Loucy (cell line): ENCODE results near the gene WNT2B.

ENCODE experiments used
- EZH2phosphoT487 ChIP-seq: fragments of 200-600 bp; IDR thresholded peaks from 2 replicates; pipeline ENCODE4 v1.6.1; 2018; ENCODE audit warnings: antibody characterized with exemption, mild to moderate bottlenecking, moderate library complexity, borderline replicate concordance
- TF ChIP-seq, protein P1 (sequence below): fragments of 200-600 bp; sonication (generic); conservative IDR thresholded peaks from 2 replicates; pipeline ENCODE4 v1.5.1; 2014; ENCODE audit warnings: mild to moderate bottlenecking, antibody characterized with exemption, low read length

DNA sequence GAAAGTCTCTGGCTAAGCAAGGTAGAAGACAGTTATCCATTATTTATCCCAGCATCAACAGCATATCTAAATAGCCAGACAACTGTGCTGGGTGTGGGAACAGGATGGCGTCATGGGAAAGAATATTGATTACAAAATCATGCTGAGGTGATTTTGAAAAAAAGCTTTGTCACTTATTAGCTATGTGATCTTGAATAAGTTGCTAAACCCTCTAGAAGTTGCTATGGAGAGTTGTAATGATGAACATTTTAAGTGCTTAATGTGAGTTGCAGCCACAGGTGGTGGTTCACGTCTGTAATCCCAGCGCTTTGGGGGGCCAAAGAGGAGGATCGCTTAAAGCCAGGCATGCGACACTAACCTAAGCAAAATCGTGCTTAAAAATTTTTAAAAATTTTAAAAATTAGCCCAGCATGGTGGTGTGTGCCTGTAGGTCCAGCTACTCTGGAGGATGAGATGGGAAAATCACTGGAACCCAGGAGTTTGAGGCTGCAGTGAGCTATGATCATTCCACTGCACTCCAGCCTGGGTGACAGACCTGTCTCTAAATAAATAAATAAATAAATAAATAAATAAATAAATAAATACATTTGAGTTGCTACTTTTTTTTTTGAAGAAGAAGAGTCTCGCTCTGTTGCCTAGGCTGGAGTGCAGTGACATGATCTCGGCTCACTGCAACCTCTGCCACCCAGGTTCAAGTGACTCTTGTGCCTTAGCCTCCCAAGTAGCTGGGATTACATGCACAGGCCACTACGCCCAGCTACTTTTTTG is 33.6 kb downstream of the WNT2B start:
- TF ChIP-seq, protein P1, sequence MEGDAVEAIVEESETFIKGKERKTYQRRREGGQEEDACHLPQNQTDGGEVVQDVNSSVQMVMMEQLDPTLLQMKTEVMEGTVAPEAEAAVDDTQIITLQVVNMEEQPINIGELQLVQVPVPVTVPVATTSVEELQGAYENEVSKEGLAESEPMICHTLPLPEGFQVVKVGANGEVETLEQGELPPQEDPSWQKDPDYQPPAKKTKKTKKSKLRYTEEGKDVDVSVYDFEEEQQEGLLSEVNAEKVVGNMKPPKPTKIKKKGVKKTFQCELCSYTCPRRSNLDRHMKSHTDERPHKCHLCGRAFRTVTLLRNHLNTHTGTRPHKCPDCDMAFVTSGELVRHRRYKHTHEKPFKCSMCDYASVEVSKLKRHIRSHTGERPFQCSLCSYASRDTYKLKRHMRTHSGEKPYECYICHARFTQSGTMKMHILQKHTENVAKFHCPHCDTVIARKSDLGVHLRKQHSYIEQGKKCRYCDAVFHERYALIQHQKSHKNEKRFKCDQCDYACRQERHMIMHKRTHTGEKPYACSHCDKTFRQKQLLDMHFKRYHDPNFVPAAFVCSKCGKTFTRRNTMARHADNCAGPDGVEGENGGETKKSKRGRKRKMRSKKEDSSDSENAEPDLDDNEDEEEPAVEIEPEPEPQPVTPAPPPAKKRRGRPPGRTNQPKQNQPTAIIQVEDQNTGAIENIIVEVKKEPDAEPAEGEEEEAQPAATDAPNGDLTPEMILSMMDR, result no peak
- TF ChIP-seq EZH2phosphoT487, result no peak
